ENCODE results near the gene HNRNPM. TPM values are rescaled to one million over a fixed set of nuclear protein-coding genes. Genes with fewer than 3 reads are reported as not detected.
"Not testable (repeated sequence)": the region's sequence is repeated elsewhere in the genome, so short reads cannot be mapped to it uniquely, and the experiment has no call there.

HNRNPM gene
- total and polyA plus RNA-seq, 9 donors, result 88.2 to 285 (median 180) TPM

- WGBS, 3 donors, result 84 to 88% (median 85%) methylated on average over 6 of the region's 6 CpGs
- no peaks in the 10 kb centered on the region for H3K27me3 ChIP-seq
- DNase-seq, result peak in 1 of 5 donors; percentile 23
- no peaks in the 10 kb centered on the region for H3K4me1 ChIP-seq (ENCODE audit: insufficient read depth)
- intact Hi-C loops (cut with DNase I), result no loop called here
- TF ChIP-seq, protein P1, sequence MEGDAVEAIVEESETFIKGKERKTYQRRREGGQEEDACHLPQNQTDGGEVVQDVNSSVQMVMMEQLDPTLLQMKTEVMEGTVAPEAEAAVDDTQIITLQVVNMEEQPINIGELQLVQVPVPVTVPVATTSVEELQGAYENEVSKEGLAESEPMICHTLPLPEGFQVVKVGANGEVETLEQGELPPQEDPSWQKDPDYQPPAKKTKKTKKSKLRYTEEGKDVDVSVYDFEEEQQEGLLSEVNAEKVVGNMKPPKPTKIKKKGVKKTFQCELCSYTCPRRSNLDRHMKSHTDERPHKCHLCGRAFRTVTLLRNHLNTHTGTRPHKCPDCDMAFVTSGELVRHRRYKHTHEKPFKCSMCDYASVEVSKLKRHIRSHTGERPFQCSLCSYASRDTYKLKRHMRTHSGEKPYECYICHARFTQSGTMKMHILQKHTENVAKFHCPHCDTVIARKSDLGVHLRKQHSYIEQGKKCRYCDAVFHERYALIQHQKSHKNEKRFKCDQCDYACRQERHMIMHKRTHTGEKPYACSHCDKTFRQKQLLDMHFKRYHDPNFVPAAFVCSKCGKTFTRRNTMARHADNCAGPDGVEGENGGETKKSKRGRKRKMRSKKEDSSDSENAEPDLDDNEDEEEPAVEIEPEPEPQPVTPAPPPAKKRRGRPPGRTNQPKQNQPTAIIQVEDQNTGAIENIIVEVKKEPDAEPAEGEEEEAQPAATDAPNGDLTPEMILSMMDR (IDR thresholded peaks at IDR 0.05), result no peak
- TF ChIP-seq POLR2A (IDR thresholded peaks at IDR 0.05) (no peak), EP300 (IDR thresholded peaks at IDR 0.05) (no peak)
- no peak overlapping the region for H3K4me3 ChIP-seq
- H3K36me3 ChIP-seq, result no peaks in the 10 kb centered on the region
- H3K27ac ChIP-seq, result no peak overlapping the region
- no peaks in the 10 kb centered on the region for H3K9me3 ChIP-seq
Observed at GRCh38 chr19:8441725-8442544, 2.8 kb upstream of the HNRNPM start.

- intact Hi-C loops (cut with DNase I), result loop anchor here in 1 of 4 donors (2.0 kb wide), 1 partner anchor 31 kb away; the partner anchor contains the start of gene MARCHF2
- WGBS, 3 donors, result 21 to 27% (median 25%) methylated on average over 32 of the region's 32 CpGs
Observed at GRCh38 chr19:8444140-8444676, 567 bp upstream of the HNRNPM start.

GRCh38 chr19:8445488-8446001, 770 bp downstream of the HNRNPM start:
- intact Hi-C loops (cut with DNase I), result loop anchor here in 1 of 4 donors (2.0 kb wide), 1 partner anchor 33 kb away; the partner anchor contains the start of gene MARCHF2
- H3K27ac ChIP-seq, result peak overlapping the region; percentile 83 to 87
- TF ChIP-seq POLR2A (IDR thresholded peaks at IDR 0.05) (no peak), EP300 (IDR thresholded peaks at IDR 0.05) (no peak)
- TF ChIP-seq, protein P1 (IDR thresholded peaks at IDR 0.05), result no peak
- H3K4me3 ChIP-seq, result peak overlapping the region; percentile 95
- peaks cover 11% of the 10 kb centered on the region for H3K4me1 ChIP-seq (ENCODE audit: insufficient read depth)
- no peaks in the 10 kb centered on the region for H3K27me3 ChIP-seq
- no peaks in the 10 kb centered on the region for H3K36me3 ChIP-seq
- 1 to 2% (median 1%) methylated on average over 34 to 45 of the region's 45 CpGs for WGBS, 3 donors
- H3K9me3 ChIP-seq, result no peaks in the 10 kb centered on the region
- DNase-seq, result peak; percentile 31 to 76 (median 68)

More at GRCh38 chr19:8444140-8444676, 567 bp upstream of the HNRNPM start:
- H3K4me1 ChIP-seq (ENCODE audit: insufficient read depth); H3K27me3 ChIP-seq; H3K9me3 ChIP-seq; DNase-seq; H3K36me3 ChIP-seq: not testable (repeated sequence)
- peak overlapping the region; percentile 95 for H3K4me3 ChIP-seq
- H3K27ac ChIP-seq, result peak overlapping the region in 1 of 2 donors; percentile 87

DNA sequence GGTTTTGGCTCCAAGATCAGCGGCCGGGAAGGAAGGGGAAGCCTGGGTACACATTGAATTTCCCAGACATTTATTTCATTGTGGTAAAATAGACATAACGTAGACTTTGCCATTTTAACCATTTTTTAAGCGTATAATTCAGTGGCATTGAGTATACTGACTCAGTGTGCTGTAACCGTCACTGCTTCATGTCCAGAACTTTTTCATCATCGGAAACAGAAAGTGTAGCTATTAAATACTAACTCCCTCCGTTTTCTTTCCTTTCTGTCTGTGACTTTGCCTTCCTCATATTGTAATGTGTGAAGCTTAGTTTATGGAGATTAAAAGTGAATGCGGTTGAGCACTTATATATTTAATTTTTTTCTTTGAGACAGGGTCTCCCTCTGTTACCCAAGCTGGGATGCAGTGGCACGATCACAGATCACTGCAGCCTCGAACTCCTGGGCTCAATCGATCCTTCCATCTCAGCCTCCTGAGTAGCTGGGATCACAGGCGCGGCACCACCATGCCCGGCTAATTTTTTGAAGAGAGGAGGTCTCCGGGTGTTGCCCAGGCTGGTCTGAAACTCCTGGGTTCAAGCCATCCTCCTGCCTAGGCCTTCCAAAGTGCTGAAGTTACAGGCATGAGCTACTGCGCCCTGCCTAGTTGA, 1.4 kb downstream of the HNRNPM start:
- Histone ChIP-seq H3K27me3 (no peaks in the 10 kb centered on the region), H3K27ac (no peak overlapping the region), H3K4me1 (ENCODE audit: insufficient read depth) (peaks cover 12% of the 10 kb centered on the region), H3K4me3 (peak overlapping the region; percentile 95), H3K9me3 (no peaks in the 10 kb centered on the region), H3K36me3 (no peaks in the 10 kb centered on the region)
- TF ChIP-seq POLR2A (IDR thresholded peaks at IDR 0.05) (no peak), EP300 (IDR thresholded peaks at IDR 0.05) (no peak)
- TF ChIP-seq, protein P1 (IDR thresholded peaks at IDR 0.05), result no peak
- intact Hi-C loops (cut with DNase I), result no loop called here
- 16 to 23% (median 20%) methylated on average over 16 of the region's 16 CpGs for WGBS, 3 donors
- DNase-seq, result no peak

All from ovary (tissue), 9 donors.